Cardiac muscle cell (in vitro differentiated cells and primary cell): ENCODE data around the gene MYLK. TPM values are rescaled to one million over a fixed set of nuclear protein-coding genes. Genes with fewer than 3 reads are reported as not detected.
"Not testable (repeated sequence)": the region's sequence is repeated elsewhere in the genome, so short reads cannot be mapped to it uniquely, and the experiment has no call there.

Experiments
- DNase-seq, 2 donors: peaks; one replicate each; pipeline versions ENCODE4 v3.0.0 to v3.0.0-alpha.2; 2010 to 2017; ENCODE audit warnings: low read depth in 1 of 2, low spot score in 1 of 2
- H3K27ac ChIP-seq: fragments of 200-600 bp; sonication (generic); 2 replicates; pipeline ENCODE4 v1.5.1; 2016
- H3K27me3 ChIP-seq: fragments of 200-600 bp; sonication (generic); 2 replicates; pipeline ENCODE4 v1.6.0; 2016; ENCODE audit warnings: control low read depth
- H3K36me3 ChIP-seq: fragments of 200-600 bp; sonication (generic); 2 replicates; pipeline ENCODE4 v1.5.1; 2016; ENCODE audit warnings: control low read depth
- H3K4me1 ChIP-seq: fragments of 200-600 bp; sonication (generic); 2 replicates; pipeline ENCODE4 v1.8.1; 2017; ENCODE audit warnings: low read depth, mild to moderate bottlenecking, mixed run types
- H3K4me3 ChIP-seq: fragments of 200-600 bp; sonication (generic); 2 replicates; pipeline ENCODE4 v1.5.1; 2016; ENCODE audit warnings: mild to moderate bottlenecking
- H3K9me3 ChIP-seq: fragments of 200-600 bp; sonication (generic); 2 replicates; pipeline ENCODE4 v1.5.1; 2017; ENCODE audit warnings: low read depth, mild to moderate bottlenecking, control low read depth
- CTCF ChIP-seq: IDR thresholded peaks from 2 replicates; pipeline ENCODE4 v1.5.1; 2012; ENCODE audit warnings: low read depth, mild to moderate bottlenecking, low read length
- polyA plus RNA-seq: library from polyadenylated mRNA; unstranded; fragments of >200 nt; fragmentation: Nextera tagmentation; extraction: Ambion mirVana; gene quantifications from 2 replicates; pipeline ENCODE4 v1.2.1, GENCODE V29; 2016
- total RNA-seq: library from RNA; depleted of rRNA; stranded (reverse); fragments of >200 nt; gene quantifications from 2 replicates; pipeline ENCODE4 v1.2.3, GENCODE V29; 2016

MYLK gene
- total and polyA plus RNA-seq, 2 experiments from 2014 or later: 2.0 to 5.8 TPM

GRCh38 chr3:123892195-123892594, 8.1 kb upstream of the MYLK start:
- Histone ChIP-seq H3K27me3 (no peaks in the 10 kb centered on the region), H3K4me3 (no peak overlapping the region), H3K4me1 (no peaks in the 10 kb centered on the region), H3K27ac (no peak overlapping the region), H3K9me3 (no peaks in the 10 kb centered on the region), H3K36me3 (no peaks in the 10 kb centered on the region)
- no peak for DNase-seq
- no peak for TF ChIP-seq CTCF

GRCh38 chr3:123890991-123891390, 6.9 kb upstream of the MYLK start:
- H3K27ac ChIP-seq, H3K4me1 ChIP-seq, H3K4me3 ChIP-seq, H3K9me3 ChIP-seq, DNase-seq, H3K36me3 ChIP-seq, H3K27me3 ChIP-seq: not testable (repeated sequence)

- H3K4me3 ChIP-seq, H3K27me3 ChIP-seq, DNase-seq, H3K27ac ChIP-seq, H3K36me3 ChIP-seq, H3K4me1 ChIP-seq, H3K9me3 ChIP-seq: not testable (repeated sequence)
These were observed 6.0 kb upstream of the MYLK start for GRCh38 chr3:123890162-123890561.

GRCh38 chr3:123884993-123885392, 861 bp upstream of the MYLK start:
- no peak for DNase-seq
- no peaks in the 10 kb centered on the region for H3K9me3 ChIP-seq
- H3K27me3 ChIP-seq: peaks cover 18% of the 10 kb centered on the region
- TF ChIP-seq CTCF: no peak
- no peak overlapping the region for H3K4me3 ChIP-seq
- H3K4me1 ChIP-seq: no peaks in the 10 kb centered on the region
- H3K36me3 ChIP-seq: no peaks in the 10 kb centered on the region
- H3K27ac ChIP-seq: no peak overlapping the region

GRCh38 chr3:123883701-123884202, 380 bp downstream of the MYLK start:
- H3K36me3 ChIP-seq: no peaks in the 10 kb centered on the region
- no peak for TF ChIP-seq CTCF
- no peak overlapping the region for H3K27ac ChIP-seq
- H3K4me1 ChIP-seq: no peaks in the 10 kb centered on the region
- DNase-seq: peak; percentile 13 to 34
- H3K9me3 ChIP-seq: no peaks in the 10 kb centered on the region
- peak overlapping the region; percentile 51 for H3K4me3 ChIP-seq
- H3K27me3 ChIP-seq: peaks cover 18% of the 10 kb centered on the region

GRCh38 chr3:123883111-123883510, 1.0 kb downstream of the MYLK start:
- H3K4me3 ChIP-seq: no peak overlapping the region
- no peaks in the 10 kb centered on the region for H3K9me3 ChIP-seq
- no peaks in the 10 kb centered on the region for H3K4me1 ChIP-seq
- H3K36me3 ChIP-seq: no peaks in the 10 kb centered on the region
- no peak for TF ChIP-seq CTCF
- H3K27me3 ChIP-seq: peaks cover 18% of the 10 kb centered on the region
- no peak overlapping the region for H3K27ac ChIP-seq
- no peak for DNase-seq

GRCh38 chr3:123881771-123882170, 2.4 kb downstream of the MYLK start:
- Histone ChIP-seq H3K4me3 (no peak overlapping the region), H3K27ac (no peak overlapping the region), H3K9me3 (no peaks in the 10 kb centered on the region), H3K36me3 (no peaks in the 10 kb centered on the region), H3K27me3 (peaks cover 18% of the 10 kb centered on the region), H3K4me1 (no peaks in the 10 kb centered on the region)
- no peak for DNase-seq
- no peak for TF ChIP-seq CTCF
